Neural cell (in vitro differentiated cells): ENCODE results near the gene TICAM1. TPM values are rescaled to one million over a fixed set of nuclear protein-coding genes. Genes with fewer than 3 reads are reported as not detected.
A peak's percentile ranks its signal among the peaks of the same experiment; 100 is the strongest.

Experiments
- H2AFZ ChIP-seq: fragments of 200-600, 300-800 bp; sonication (generic), shearing (Covaris generic); 2 replicates; pipeline ENCODE4 v1.6.0; 2014; ENCODE audit warnings: low read depth, mild to moderate bottlenecking, antibody characterized with exemption, low read length, moderate library complexity
- H3F3A ChIP-seq: fragments of 200-600 bp; shearing (Covaris generic); 2 replicates; pipeline ENCODE4 v1.6.1; 2016; ENCODE audit warnings: mild to moderate bottlenecking, moderate library complexity, mixed read lengths, antibody characterized with exemption, low read length; ENCODE audit not compliant: insufficient read depth, poor library complexity, severe bottlenecking
- H3K27ac ChIP-seq: fragments of 200-600, 300-800 bp; sonication (generic), shearing (Covaris generic); 2 replicates; pipeline ENCODE4 v1.5.1; 2014; ENCODE audit warnings: mild to moderate bottlenecking, low read length, moderate library complexity
- H3K27me3 ChIP-seq: fragments of 300-800, 200-600 bp; sonication (generic), shearing (Covaris generic); 2 replicates; pipeline ENCODE4 v1.6.0; 2014; ENCODE audit warnings: mild to moderate bottlenecking, low read depth, low read length, moderate library complexity; ENCODE audit not compliant: insufficient read depth
- H3K36me3 ChIP-seq: fragments of 300-800, 200-600 bp; sonication (generic), shearing (Covaris generic); 2 replicates; pipeline ENCODE4 v1.5.1; 2014; ENCODE audit warnings: mild to moderate bottlenecking, antibody characterized with exemption, low read length, moderate library complexity; ENCODE audit not compliant: insufficient read depth
- H3K4me2 ChIP-seq: fragments of 300-800, 200-600 bp; sonication (generic), shearing (Covaris generic); 2 replicates; pipeline ENCODE4 v1.6.0; 2014; ENCODE audit warnings: mild to moderate bottlenecking, low read length
- H3K4me3 ChIP-seq: fragments of 300-800, 200-600 bp; sonication (generic), shearing (Covaris generic); 2 replicates; pipeline ENCODE4 v1.5.1; 2014; ENCODE audit warnings: mild to moderate bottlenecking, low read length, moderate library complexity
- H3K79me2 ChIP-seq: fragments of 200-600 bp; shearing (Covaris generic); replicated peaks from 2 replicates; pipeline ENCODE4 v1.6.0; 2014; ENCODE audit warnings: mild to moderate bottlenecking, low read length, moderate library complexity; ENCODE audit not compliant: insufficient read depth
- H3K9ac ChIP-seq: fragments of 300-800, 200-600 bp; sonication (generic), shearing (Covaris generic); 2 replicates; pipeline ENCODE4 v1.6.1; 2016; ENCODE audit warnings: mild to moderate bottlenecking, low read length, mixed read lengths
- H3K9me2 ChIP-seq: fragments of 200-600 bp; shearing (Covaris generic); 2 replicates; pipeline ENCODE4 v1.6.1; 2016; ENCODE audit warnings: mild to moderate bottlenecking, low read length, mixed read lengths; ENCODE audit not compliant: insufficient read depth
- H3K9me3 ChIP-seq: fragments of 200-600, 300-800 bp; sonication (generic), shearing (Covaris generic); 2 replicates; pipeline ENCODE4 v1.6.1; 2016; ENCODE audit warnings: mild to moderate bottlenecking, mixed run types, low read length, moderate library complexity, mixed read lengths
- H4K20me1 ChIP-seq: fragments of 200-600 bp; shearing (Covaris generic); 2 replicates; pipeline ENCODE4 v1.6.1; 2016; ENCODE audit warnings: mild to moderate bottlenecking, mixed run types; ENCODE audit not compliant: insufficient read depth
- EP300 ChIP-seq: fragments of 450-650 bp; conservative IDR thresholded peaks from 2 replicates; pipeline ENCODE4 v1.6.1; 2014; ENCODE audit warnings: antibody characterized with exemption, mild to moderate bottlenecking, moderate library complexity; ENCODE audit not compliant: poor library complexity, severe bottlenecking
- EZH2 ChIP-seq: fragments of 200-600, 300-800 bp; shearing (Covaris generic), sonication (generic); IDR thresholded peaks from 2 replicates; pipeline ENCODE4 v1.6.1; 2014; ENCODE audit warnings: antibody characterized with exemption, low read length, borderline replicate concordance, mild to moderate bottlenecking; ENCODE audit not compliant: insufficient read depth, poor library complexity, severe bottlenecking
- MXI1 ChIP-seq: fragments of 450-650 bp; conservative IDR thresholded peaks from 2 replicates; pipeline ENCODE4 v1.6.1; 2014; ENCODE audit warnings: antibody characterized with exemption, mild to moderate bottlenecking; ENCODE audit not compliant: poor library complexity, severe bottlenecking
- POLR2AphosphoS5 ChIP-seq: IDR thresholded peaks from 2 replicates; pipeline ENCODE4 v1.6.1; 2012
- RAD21 ChIP-seq: fragments of 450-650 bp; conservative IDR thresholded peaks from 2 replicates; pipeline ENCODE4 v1.6.1; 2014; ENCODE audit warnings: antibody characterized with exemption, mild to moderate bottlenecking, moderate library complexity
- SMC3 ChIP-seq: fragments of 450-650 bp; conservative IDR thresholded peaks from 2 replicates; pipeline ENCODE4 v1.6.1; 2014; ENCODE audit warnings: antibody characterized with exemption, mild to moderate bottlenecking, moderate library complexity; ENCODE audit not compliant: poor library complexity
- TAF1 ChIP-seq: IDR thresholded peaks from 2 replicates; pipeline ENCODE4 v1.6.1; 2012; ENCODE audit warnings: low read depth
- polyA plus RNA-seq: library from polyadenylated mRNA; depleted of rRNA; stranded (reverse); fragments of >200 nt; gene quantifications from 2 replicates; pipeline ENCODE4 v1.2.3, GENCODE V29; 2014
- TF ChIP-seq, protein P1 (sequence below): fragments of 450-650 bp; IDR thresholded peaks from 2 replicates; pipeline ENCODE4 v1.5.1; 2014; ENCODE audit warnings: antibody characterized with exemption, mild to moderate bottlenecking, moderate library complexity; ENCODE audit not compliant: poor library complexity, severe bottlenecking
- TF ChIP-seq, protein P2 (sequence below): IDR thresholded peaks from 2 replicates; pipeline ENCODE4 v1.6.1; 2012; ENCODE audit warnings: borderline replicate concordance

TICAM1 gene
- polyA plus RNA-seq, 1 donor from 2014 or later = not detected

DNA sequence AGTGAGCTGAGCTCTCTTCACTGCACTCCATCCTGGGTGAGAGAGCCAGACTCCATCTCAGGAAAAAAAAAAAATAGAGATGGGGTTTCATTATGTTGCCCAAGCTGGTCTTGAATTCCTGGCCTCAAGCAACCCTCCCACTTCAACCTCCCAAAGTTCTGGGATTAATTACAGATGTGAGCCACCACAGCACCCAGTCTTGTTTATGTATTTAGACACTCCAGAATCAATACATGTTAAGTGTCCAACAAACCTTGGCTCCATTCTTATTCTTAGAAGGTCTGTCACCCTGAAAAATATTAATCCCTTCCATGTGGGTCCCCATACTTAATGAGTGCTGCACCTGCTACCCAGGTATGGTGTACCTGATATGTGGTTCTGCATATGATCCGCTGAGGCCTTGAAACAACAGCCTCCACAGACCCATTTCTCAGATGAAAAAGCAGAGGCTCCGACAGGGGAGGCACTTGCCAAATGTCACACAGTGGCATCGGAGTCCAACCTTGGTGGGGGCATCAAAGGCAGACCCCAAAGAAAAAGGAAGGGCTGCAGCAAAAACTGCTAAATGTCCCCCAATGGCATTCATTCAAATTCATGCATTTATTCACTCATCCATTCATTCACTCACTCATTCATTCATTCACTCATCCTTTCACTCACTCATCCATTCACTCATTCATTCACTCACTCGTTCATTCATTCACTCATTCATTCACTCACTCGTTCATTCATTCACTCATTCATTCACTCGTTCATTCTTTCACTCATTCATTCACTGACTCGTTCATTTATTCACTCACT lies 16.7 kb downstream of the TICAM1 start:
- Histone ChIP-seq H3K36me3 (no peaks in the 10 kb centered on the region), H3K27ac (no peak overlapping the region), H3K4me3 (peak overlapping the region; percentile 56), H4K20me1 (no peaks in the 10 kb centered on the region), H2AFZ (peak overlapping the region; percentile 30), H3K4me2 (no peak overlapping the region), H3K79me2 (no peaks in the 10 kb centered on the region), H3K9ac (peak overlapping the region; percentile 23), H3F3A (no peaks in the 10 kb centered on the region), H3K27me3 (no peaks in the 10 kb centered on the region), H3K9me3 (no peaks in the 10 kb centered on the region), H3K9me2 (no peaks in the 10 kb centered on the region)
- no peak for TF ChIP-seq MXI1

DNA sequence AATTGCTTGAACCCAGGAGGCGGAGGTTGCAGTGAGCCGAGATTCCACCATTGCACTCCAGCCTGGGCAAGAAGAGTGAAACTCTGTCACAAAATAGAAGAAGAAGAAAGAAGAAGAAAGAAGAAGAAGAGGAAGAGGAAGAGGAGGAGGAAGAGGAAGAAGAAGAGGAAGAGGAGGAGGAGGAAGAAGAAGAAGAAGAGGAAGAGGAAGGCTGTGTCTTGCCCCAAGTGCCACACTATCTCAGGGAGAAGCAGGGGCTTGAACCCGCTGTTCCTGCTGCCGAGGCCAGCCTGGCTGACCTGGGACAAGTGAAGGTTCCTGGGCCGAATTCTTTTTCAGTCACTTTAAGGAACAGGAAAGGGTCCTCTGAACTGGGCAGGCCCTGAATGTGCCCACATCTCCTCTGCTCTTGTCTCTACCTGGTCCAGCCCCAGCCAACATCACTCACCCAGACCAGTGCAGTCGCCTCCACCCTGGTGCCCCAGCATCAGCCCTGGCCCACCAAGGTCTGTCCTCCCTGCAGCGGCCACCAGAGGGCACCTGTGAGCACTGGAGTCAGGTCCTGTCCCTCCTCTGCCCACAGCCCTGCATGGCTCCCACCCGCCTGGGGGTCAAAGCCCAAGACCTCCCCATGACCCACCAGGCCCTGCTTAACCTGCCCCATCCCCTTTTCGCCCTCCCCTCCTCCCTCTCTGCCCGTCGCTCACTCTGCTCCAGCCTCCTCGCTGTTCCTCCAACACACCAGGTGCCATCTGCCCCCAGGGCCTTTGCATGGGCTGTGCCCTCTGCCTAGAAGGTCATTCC lies 20.0 kb downstream of the TICAM1 start:
- Histone ChIP-seq H3K36me3 (no peaks in the 10 kb centered on the region), H3K27me3 (no peaks in the 10 kb centered on the region)
- no peak for TF ChIP-seq POLR2AphosphoS5
- TF ChIP-seq RAD21 = no peak
- TF ChIP-seq MXI1 = no peak
- TF ChIP-seq, protein P1, sequence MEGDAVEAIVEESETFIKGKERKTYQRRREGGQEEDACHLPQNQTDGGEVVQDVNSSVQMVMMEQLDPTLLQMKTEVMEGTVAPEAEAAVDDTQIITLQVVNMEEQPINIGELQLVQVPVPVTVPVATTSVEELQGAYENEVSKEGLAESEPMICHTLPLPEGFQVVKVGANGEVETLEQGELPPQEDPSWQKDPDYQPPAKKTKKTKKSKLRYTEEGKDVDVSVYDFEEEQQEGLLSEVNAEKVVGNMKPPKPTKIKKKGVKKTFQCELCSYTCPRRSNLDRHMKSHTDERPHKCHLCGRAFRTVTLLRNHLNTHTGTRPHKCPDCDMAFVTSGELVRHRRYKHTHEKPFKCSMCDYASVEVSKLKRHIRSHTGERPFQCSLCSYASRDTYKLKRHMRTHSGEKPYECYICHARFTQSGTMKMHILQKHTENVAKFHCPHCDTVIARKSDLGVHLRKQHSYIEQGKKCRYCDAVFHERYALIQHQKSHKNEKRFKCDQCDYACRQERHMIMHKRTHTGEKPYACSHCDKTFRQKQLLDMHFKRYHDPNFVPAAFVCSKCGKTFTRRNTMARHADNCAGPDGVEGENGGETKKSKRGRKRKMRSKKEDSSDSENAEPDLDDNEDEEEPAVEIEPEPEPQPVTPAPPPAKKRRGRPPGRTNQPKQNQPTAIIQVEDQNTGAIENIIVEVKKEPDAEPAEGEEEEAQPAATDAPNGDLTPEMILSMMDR = peak; percentile 47
- no peak for TF ChIP-seq EP300
- peak; percentile 36 for TF ChIP-seq SMC3

DNA sequence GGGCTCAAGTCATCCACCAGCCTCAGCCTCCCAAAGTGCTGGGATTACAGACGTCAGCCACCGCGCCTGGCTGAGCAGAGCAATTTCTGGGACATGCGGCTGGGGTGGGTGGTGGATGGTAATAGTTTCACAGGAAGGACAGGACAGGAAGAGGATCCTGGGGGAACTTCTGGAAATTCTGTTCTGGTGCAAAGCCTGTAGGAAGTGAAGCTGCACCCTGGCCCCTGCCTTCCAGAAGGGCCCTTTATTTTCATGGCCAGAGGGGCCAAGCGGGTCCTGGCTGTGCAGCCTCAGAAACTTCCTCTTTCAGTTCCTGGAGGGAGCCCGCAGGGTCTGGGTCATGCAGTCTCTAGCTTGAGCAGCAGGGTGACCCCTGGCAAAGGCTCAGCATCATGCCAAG lies 24.3 kb downstream of the TICAM1 start:
- TF ChIP-seq EP300 (no peak), SMC3 (no peak), RAD21 (no peak), TAF1 (no peak), POLR2AphosphoS5 (no peak), EZH2 (no peak), MXI1 (no peak)
- TF ChIP-seq, protein P1 = no peak
- TF ChIP-seq, protein P2, sequence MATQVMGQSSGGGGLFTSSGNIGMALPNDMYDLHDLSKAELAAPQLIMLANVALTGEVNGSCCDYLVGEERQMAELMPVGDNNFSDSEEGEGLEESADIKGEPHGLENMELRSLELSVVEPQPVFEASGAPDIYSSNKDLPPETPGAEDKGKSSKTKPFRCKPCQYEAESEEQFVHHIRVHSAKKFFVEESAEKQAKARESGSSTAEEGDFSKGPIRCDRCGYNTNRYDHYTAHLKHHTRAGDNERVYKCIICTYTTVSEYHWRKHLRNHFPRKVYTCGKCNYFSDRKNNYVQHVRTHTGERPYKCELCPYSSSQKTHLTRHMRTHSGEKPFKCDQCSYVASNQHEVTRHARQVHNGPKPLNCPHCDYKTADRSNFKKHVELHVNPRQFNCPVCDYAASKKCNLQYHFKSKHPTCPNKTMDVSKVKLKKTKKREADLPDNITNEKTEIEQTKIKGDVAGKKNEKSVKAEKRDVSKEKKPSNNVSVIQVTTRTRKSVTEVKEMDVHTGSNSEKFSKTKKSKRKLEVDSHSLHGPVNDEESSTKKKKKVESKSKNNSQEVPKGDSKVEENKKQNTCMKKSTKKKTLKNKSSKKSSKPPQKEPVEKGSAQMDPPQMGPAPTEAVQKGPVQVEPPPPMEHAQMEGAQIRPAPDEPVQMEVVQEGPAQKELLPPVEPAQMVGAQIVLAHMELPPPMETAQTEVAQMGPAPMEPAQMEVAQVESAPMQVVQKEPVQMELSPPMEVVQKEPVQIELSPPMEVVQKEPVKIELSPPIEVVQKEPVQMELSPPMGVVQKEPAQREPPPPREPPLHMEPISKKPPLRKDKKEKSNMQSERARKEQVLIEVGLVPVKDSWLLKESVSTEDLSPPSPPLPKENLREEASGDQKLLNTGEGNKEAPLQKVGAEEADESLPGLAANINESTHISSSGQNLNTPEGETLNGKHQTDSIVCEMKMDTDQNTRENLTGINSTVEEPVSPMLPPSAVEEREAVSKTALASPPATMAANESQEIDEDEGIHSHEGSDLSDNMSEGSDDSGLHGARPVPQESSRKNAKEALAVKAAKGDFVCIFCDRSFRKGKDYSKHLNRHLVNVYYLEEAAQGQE = no peak
- Histone ChIP-seq H3K27me3 (no peaks in the 10 kb centered on the region), H3K4me3 (no peak overlapping the region), H3K9ac (no peak overlapping the region), H3K9me2 (no peaks in the 10 kb centered on the region), H3K9me3 (no peaks in the 10 kb centered on the region), H3K36me3 (no peaks in the 10 kb centered on the region), H3K4me2 (no peak overlapping the region), H3K27ac (no peak overlapping the region), H3K79me2 (no peaks in the 10 kb centered on the region), H4K20me1 (no peaks in the 10 kb centered on the region), H3F3A (no peaks in the 10 kb centered on the region), H2AFZ (no peak overlapping the region)

More for the DNA sequence above, 20.0 kb downstream of the TICAM1 start:
- Histone ChIP-seq H3K9me3 (no peaks in the 10 kb centered on the region), H4K20me1 (no peaks in the 10 kb centered on the region), H3K27ac (no peak overlapping the region), H3F3A (no peaks in the 10 kb centered on the region), H3K9me2 (no peaks in the 10 kb centered on the region), H3K4me3 (no peak overlapping the region), H3K79me2 (no peaks in the 10 kb centered on the region), H3K9ac (no peak overlapping the region), H2AFZ (no peak overlapping the region), H3K4me2 (no peak overlapping the region)
